Mesenteric fat pad (tissue), 1 donor: ENCODE data around the gene HLCS. TPM values are rescaled to one million over a fixed set of nuclear protein-coding genes. Genes with fewer than 3 reads are reported as not detected.

Source experiments
- DNase-seq: peaks from one replicate; pipeline ENCODE4 v3.0.0-alpha.2; 2020; ENCODE audit warnings: low spot score
- total RNA-seq: library from RNA; stranded (reverse); fragmentation: NEBNext Ultra II Directional; extraction: Animal tissue kit (Norgen Biotek cat#: 25700); gene quantifications from one replicate; pipeline ENCODE4 v1.2.1, GENCODE V29; 2021
- donor health status: DM: yes; HTN: yes; CAD: no.

The HLCS gene
- total RNA-seq, 1 donor from 2014 or later = 18.8 TPM

DNA sequence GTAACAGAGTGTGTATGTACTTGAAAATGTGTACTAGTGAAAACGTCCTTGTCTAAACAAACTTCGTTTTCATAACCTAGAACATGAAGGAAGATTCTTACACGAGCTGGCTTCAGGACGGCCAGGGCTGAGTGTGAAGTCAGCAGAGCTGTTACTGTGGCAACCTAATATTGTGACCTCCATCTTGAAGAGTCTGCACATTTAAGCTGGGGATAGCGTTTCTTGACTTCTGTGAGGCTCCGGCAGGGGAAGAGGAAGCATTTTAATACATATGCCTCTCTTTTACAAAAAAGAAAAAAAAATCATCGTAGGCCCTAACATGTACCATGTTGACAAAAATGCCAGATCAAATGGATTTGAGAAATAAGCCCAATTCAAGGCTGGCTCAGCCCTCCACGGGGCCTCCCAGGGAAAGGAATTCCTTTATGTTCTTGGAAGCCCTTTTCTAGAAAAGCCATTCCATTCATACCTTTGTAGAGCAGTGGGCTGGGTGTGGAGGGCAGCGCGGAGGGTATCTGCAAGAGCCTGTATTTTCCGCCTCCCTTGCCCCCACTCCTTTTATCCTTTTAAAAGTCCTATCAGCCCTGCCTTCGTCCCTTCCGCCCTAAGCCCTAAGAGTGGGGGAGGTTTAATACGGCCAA lies 216.4 kb downstream of the HLCS start:
- no peak for DNase-seq

DNA sequence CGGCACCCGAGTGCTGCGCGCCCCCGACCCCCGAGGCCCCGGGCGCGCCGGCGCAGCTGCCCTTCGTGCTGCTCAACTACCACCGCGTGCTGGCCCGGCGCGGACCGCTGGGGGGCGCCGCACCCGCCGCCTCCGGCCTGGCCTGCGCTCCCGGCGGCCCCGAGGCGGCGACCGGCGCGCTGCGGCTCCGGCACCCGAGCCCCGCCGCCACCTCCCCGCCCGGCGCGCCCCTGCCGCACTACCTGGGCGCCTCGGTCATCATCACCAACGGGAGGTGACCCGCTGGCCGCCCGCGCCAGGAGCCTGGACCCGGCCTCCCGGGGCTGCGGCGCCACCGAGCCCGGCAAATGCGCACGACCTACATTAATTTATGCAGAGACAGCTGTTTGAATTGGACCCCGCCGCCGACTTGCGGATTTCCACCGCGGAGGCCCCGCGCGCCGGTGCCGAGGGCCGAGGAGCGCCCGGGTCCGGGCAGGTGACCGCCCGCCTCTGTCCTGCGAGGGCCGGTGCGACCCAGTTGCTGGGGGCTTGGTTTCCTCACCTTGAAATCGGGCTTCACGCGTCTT lies 218.6 kb downstream of the HLCS start:
- no peak for DNase-seq

DNA sequence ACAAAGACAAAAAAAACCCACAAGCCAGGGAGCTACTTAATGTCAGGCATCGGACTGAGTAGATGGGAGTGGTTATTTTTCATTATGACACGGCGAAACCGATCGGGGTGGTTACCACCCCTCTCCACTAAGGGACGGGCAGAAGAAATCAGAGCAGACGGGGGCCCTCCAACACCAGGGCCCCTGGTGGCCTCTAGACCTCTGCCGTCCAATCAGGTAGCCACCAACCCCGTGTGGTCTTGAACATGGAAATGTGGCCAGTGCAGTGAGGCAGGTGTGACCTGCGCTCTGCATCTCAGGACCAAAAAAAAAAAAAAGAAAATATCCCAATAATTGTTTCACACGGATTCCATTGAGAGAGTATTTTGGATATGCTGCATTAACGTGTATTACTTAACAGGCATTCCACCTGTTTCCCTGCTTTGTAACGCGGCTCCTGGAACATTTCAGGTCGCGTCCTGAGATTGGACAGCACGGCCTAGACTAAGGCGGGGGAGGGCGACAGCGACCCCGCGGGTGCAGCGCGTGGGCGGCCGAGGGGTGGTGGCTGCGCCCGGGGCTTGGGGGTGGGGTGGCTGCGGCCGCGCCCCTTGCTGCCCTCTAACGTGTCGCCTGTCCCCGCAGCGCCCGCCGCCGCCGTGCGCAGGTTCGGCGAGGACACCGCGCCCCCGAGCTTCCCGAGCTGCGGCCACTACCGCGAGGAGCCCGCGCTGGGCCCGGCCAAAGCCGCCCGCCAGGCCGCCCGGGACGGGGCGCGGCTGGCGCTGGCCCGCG lies 219.2 kb downstream of the HLCS start:
- DNase-seq = no peak

DNA sequence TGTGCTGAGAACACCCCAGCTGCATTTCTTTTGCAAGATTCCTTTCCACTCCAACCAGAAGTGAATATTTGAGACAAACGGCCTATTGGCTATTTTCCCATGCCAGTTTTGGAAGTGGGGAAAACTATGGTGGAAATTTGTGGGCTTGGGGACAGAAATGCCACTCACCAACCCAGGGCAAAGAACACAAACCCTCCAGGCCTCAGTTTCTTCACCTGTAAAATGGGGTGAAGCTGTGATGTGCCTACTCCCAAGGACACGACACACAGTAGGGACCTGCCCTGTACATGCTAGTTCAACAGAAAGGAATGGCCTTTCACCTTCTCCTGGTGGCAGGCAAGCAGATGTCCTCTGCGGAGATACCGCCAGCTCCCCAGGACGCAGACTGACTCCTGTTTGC lies 221.0 kb downstream of the HLCS start:
- no peak for DNase-seq

DNA sequence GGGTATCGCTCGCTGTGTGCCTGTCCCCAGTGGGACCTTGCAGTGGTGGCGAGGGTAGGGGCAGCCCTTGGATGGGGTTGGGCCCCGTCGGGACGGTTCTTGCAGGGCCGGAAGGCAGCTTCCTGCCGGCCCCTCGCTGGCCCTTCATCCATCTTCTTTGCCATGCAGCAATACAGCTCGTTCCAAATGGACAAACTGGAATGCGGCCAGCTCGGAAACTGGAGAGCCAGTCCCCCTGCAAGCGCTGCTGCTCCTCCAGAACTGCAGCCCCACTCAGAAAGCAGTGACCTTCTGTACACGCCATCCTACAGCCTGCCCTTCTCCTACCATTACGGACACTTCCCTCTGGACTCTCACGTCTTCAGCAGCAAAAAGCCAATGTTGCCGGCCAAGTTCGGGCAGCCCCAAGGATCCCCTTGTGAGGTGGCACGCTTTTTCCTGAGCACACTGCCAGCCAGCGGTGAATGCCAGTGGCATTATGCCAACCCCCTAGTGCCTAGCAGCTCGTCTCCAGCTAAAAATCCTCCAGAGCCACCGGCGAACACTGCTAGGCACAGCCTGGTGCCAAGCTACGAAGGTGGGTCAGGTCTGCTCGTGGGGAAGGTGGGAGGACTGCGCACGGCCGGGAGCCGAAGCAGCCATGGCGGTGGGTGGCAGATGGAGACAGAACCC lies 221.8 kb downstream of the HLCS start:
- DNase-seq = no peak

DNA sequence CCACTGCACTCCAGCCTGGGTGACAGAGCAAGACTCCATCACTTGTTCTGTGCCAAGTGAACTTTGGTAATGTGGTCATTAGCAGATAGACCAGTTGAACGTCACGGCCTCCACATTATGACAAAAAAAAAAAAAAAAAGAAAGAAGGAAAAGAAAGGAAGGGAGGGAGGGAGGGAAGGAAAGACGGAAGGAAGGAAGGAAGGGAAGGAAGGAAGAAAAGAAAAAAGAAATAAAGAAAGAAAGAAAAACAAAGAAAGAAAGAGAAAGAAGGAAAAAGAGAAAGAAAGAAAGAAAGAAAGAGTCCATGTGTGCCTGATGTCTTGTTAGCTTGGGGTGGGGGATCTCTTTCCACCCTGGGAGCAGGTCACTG lies 222.3 kb downstream of the HLCS start:
- no peak for DNase-seq

DNA sequence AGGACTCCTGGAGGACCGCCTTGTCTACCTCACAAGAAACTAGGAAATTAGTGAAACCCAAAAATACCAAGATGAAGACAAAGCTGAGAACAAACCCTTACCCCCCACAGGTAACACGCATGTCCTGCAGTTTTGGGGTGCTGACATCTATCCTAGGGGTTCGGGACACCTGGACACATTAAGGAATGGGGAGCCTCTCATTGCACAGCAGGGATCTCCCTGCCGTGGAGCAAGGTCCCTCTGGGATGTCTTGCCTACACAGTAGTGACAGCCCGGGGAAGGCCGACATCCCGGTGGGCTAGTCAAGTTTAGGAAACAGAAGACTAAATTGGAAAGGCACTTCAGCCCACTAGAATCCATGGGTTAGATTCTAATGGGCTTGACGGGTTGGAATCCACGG lies 223.0 kb downstream of the HLCS start:
- DNase-seq = no peak

DNA sequence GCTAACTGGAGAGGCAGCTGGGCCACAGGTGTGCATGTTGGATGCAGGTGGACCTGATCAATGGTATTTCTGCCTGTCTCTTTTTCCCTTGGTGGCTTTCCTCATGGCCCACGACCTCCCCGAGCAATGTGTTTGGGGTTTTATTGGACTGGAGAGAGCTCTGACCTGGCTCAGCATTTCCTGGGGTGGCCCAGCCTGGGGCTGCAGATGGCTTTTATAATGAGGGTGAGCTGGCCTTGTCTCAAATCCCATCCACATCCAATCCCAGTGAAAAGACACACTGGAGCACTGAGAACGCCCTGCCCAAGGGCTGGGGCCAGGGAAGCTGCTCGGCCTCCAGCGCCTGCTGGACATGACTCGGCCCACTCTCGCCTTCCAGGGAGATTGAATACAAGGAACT lies 223.5 kb downstream of the HLCS start:
- DNase-seq = no peak

DNA sequence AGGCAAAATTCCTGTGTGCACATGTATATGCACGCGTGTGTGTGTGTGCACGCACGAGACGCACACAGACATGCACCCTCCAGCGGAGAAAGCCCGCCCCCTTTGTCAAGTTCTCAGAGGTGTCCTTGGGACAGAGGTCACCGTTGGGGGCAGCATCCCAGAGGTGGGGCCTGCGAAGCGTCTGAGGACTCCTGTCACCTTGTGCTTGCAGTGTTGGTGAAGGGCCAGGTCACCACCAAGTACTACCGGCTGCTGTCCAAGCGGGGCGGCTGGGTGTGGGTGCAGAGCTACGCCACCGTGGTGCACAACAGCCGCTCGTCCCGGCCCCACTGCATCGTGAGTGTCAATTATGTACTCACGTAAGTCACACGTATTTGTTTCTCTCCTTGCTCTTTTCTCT lies 225.0 kb downstream of the HLCS start:
- DNase-seq = no peak

DNA sequence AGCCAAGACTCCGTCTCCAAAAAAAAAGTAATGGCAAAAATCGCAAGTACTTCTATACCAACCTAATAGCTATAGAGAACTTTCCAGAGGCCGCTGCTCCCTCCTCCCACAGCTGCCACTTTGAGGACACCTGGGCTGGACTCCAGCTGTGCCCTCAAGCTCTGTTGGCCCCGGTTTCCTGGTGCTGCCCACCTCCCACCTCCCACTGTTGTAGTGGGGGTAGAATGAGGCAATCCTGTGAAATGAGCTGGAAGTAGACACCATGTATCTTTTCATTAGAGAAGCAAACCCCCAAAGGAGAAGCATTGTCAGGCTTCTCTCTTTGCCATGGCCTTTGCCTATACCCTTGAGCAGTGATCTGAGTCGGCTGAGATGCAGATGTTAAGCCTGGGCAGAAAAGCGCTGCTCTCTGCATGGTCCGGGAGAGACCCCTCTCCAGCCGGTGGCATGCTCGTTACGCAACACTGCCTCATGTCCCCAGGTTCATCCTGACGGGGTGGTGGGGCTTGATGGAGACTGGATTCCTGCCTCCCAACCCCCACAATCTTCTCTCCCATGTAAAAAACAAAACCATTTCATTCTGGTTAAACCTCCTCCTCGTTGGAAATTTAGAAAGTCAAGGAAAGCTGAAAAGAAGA lies 227.9 kb downstream of the HLCS start:
- peak; percentile 49 for DNase-seq

DNA sequence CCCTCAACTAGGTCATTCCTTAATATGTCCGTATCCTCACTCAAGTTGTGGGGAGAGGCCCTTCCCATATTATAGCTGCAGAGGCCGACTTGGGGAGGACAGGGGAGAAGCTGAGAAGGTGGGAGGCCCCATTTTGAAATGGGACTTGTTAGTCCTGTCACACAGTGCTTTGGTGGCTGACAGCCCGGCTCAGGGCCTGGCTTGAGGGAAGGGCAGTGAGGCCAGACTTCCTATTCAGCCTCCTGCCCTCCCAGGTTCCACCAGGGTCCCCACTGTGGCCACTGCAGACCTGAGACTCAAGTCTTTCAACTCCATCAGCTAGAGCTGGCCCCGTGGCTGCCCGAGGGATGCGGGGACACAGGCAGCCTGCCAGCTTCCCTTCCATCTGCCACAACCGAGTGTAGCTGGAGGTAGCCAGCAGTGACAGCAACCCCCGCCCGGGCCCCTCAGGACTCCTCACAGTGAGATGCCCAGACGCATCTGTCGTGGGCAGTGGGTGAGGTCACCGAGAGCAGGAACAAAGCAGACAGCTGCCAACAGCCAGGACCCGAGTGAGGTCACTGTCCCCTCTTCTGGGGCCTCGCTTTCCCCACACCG lies 230.6 kb downstream of the HLCS start:
- peak; percentile 73 for DNase-seq

DNA sequence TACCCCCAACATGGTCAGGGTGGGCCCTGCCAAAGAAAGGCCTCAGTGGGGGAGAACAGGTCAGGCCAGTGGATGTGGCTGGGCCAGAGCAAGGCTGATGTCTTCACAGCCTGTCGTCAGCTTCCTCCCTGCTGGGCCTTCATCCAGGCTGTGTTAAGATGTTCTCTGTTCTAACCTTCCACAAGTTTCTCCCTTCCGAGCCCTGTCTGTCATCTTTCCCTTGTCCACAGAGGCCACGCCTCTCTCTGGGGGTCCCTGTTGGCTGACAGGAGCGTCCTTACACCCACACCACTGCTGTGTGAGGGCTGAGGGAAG lies 231.3 kb downstream of the HLCS start:
- DNase-seq = peak; percentile 83

DNA sequence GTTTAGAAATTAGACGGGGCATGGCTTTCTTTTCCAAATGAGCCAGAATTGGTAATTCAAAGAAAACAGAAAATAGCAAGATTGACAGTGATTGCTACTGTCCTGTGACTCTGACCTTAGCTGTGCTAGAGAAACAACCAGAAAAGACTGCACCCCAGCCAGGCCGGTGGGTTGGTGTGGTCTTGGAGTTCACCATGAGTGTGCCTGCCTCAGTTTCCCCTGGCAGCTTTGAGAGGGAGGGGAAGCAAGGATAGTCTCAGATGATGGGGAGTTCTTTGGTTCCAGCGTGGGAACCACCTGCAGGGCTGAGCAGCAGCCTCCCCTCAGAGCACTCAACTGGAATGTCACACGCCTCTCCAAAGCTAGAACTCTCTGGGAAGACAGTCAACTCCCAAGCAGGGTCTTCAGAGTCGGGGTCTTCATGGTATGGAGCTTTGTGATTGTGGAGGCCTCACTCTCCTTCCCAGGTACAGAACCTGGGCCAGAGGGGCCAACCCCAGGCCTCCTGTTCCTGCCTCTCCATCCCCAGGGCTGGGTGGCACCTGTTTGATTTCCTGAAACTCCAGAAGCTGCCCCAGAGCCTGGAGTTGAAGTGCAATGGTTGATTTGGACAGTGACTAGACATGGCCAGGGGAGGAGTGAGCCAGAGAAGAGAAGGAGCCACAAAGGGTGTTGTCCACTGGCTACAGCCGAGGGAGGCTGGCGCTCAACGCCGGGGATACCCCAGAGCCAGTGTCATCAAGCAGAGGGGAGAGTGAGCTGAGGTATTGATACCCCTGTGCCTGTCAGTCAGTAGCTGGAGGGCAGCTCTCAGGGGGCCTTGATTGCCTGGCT lies 231.9 kb downstream of the HLCS start:
- DNase-seq = peak; percentile 64

DNA sequence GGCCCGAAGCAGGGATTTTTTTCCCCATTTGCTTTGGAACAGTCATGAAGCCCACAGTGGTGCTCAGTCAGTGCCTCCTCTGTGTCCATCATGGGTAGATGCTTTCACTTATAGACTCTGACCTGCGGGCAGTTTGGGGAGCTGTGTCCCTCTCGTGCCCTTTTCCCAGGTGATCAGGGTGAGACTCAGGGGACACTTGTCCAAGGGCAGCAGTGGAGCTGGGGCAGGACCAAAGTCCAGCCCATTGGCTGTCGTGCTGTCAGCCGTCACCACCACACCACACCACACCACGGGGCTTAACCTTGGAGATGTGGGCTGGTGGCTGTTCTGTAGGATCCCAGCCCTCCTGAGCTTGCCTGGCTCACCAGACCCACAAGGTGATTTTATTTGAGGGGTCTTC lies 232.6 kb downstream of the HLCS start:
- DNase-seq = peak; percentile 51

DNA sequence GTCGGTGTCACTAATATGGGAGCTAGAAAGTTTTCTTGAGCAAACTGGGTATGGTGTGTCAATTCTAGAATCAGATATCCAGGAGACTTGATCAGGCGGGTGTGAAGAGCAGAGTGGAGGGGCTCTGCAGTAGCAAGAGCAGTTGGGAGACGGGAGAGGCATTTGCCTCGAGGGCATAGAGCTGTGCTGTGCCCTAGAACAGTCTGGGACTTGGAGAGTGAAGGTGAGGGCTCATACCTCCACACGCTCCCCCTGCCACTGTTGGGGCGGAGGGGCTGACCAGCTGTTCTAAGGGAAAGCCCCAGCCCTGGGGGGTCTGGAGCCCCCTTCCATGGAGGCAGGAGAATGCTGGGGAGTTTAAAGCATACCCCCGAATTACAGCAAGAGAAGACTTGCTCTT lies 233.7 kb downstream of the HLCS start:
- peak; percentile 71 for DNase-seq

DNA sequence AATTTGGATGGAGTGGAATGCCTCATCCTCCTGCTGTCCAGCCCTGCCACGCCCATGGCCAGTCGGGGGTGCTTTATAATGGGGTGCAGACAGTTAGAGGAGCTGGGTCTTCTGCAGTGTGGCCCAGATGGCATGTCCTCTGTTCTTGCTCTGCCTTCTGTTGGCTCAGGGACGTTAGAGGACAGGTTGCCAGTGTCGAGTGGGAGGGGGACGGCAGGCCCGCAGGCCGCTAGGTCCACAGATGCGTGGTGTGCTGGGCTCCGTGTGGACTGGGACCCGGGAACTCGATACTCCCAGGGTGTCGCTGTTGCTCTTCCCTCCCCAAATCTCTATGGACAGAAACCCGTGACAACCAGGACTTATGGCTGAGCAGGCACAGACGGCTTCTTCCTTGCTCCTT lies 234.3 kb downstream of the HLCS start:
- DNase-seq = peak; percentile 53

DNA sequence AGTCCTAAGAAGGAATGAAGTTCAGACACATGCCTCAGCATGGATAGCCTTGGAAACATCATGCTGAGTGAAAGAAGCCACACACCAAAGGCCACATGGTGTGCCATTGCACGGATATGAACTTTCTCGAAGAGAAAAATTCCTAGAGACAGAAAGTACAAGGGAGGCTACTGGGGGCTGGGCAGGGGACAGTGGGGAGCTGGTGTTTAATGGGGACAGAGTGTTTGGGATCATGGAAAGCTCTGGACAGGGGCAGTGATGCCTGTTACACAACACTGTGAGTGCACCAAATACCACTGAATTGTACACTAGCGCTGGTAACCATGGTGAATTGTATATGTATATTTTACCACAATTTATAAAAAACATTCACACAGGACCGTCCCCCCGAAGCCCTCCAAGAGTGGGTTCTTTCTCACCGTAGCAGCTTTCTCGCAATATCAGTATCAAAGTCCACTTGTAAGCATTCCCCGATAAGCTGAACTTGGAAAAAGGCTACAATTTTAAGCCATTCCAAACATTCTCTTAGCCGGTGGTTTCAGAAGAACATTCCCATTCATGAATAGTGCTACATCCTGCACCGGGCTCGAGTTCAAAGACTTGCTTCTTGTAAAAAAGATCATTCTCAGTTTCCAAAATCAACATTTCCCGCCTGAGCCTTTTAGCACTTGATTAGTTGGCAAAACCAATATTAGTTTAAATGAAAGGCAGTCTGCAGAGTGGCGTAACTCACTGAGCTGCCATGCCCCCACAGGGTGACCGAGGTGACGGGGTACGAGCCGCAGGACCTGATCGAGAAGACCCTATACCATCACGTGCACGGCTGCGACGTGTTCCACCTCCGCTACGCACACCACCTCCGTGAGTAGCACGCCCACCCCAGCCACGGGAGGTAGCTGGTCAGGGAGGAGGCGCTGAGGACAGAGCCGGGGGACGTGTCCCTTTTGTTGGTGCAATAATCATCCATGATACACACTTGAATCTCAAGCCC lies 235.9 kb downstream of the HLCS start:
- peak; percentile 79 for DNase-seq

DNA sequence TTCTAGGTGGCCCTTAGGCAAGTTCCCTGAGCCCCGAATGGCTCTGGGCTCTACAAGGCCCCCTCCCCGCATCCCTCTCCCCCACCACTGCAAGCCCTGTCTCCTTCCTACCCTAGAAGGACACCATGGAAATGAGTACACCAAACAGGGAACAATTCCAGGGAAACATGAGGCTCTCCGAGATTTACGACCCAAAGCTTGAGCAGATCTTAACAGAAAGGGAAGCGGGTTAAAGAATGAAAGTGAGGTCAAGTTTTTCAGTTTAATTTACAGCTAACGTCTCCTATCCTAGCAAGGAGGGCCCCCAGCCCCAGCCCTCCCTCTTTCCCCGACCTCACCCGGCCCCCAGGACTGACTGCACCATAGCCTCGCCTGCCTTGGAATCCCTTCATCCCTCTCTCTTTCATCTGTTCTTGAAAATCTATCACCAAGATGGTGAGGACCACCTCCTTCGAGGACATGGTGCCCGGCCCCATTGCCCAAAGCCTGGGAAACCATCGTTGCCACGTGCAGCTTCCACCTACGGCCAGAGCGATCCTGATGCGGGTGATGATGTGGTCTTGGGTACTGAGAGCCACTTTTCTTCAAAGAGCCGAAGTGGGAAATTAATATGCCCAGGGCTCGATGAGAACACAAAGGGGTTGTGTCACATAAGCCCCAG lies 237.0 kb downstream of the HLCS start:
- DNase-seq = peak; percentile 82
